Urinary bladder (tissue), 4 donors: ENCODE measurements around the gene LYST. TPM values are rescaled to one million over a fixed set of nuclear protein-coding genes. Genes with fewer than 3 reads are reported as not detected.

Source experiments
- DNase-seq: peaks from one replicate; pipeline ENCODE4 v3.0.0-alpha.2; 2015; ENCODE audit errors: extremely low spot score
- H3K27ac ChIP-seq: one replicate; pipeline ENCODE4 v1.5.1; 2013; ENCODE audit warnings: low read depth, mild to moderate bottlenecking, moderate library complexity
- H3K36me3 ChIP-seq: one replicate; pipeline ENCODE4 v1.6.1; 2013; ENCODE audit warnings: mild to moderate bottlenecking, moderate library complexity; ENCODE audit not compliant: insufficient read depth
- H3K4me1 ChIP-seq: one replicate; pipeline ENCODE4 v1.6.1; 2013; ENCODE audit warnings: mild to moderate bottlenecking, moderate library complexity; ENCODE audit not compliant: insufficient read depth
- H3K4me3 ChIP-seq: one replicate; pipeline ENCODE4 v1.5.1; 2013; ENCODE audit warnings: low read depth, low read length
- WGBS: extraction: QIAGEN DNeasy Blood & Tissue Kit; methylation state at CpG from one replicate; pipeline ENCODE4 v1.1.7; 2013; 5-methylcytosine and 5-hydroxymethylcytosine counted together
- polyA plus RNA-seq: library from polyadenylated mRNA; stranded (reverse); fragments of 200-250 nt; gene quantifications from one replicate; pipeline ENCODE4 v1.2.3, GENCODE V29; 2013
- small RNA-seq: library from RNA; depleted of rRNA; stranded (forward); fragments of <200 nt; gene quantifications from one replicate; pipeline ENCODE3, GENCODE V24; 2014
- total RNA-seq: library from RNA; depleted of rRNA; stranded (reverse); fragments of >200 nt; gene quantifications from one replicate; pipeline ENCODE4 v1.2.3, GENCODE V29; 2014
- donor health status: healthy with polysubstance abuse.
- donor health status: healthy.

Gene LYST
- total and polyA plus RNA-seq, 2 donors = 10.6 to 62.7 TPM

- Histone ChIP-seq H3K4me1 (no peaks in the 10 kb centered on the region), H3K27ac (no peak overlapping the region), H3K4me3 (no peak overlapping the region), H3K36me3 (no peaks in the 10 kb centered on the region)
- 68% methylated on average over 2 of the region's 2 CpGs for WGBS
- no peak for DNase-seq
Measured at GRCh38 chr1:235613602-235614001, 253.1 kb downstream of the LYST start.

DNA sequence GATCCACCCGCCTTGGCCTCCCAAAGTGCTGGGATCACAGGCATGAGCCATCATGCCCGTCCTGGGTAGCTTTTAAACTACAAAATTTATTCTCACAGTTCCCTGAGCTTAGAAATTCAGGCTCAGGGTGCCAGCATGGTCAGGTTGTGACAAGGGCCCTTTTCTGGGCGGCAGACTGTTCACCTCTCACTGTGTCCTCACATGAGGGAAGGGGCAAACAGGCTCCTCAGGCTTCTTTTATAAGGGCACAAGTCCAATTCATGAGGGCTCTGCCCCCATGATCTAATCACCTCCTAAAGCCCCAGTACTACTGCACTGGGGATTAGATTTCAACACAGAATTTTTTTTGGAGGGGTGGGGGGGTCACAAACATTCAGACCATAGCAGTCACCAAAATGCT is 253.9 kb downstream of the LYST start:
- no peaks in the 10 kb centered on the region for H3K36me3 ChIP-seq
- 73% methylated on average over 3 of the region's 3 CpGs for WGBS
- no peak overlapping the region for H3K27ac ChIP-seq
- no peak overlapping the region for H3K4me3 ChIP-seq
- H3K4me1 ChIP-seq = no peaks in the 10 kb centered on the region
- no peak for DNase-seq

Small RNAs within 50 kb of the gene (small RNA-seq; reads per million reads assigned to genes)
- not detected for gene MIR1537
- gene RNU6-968P = not detected

Other genes starting within 250 kb of the LYST start
- 2.3 TPM for gene GNG4, start 217.1 kb downstream of the LYST start, total RNA-seq
- gene GNG4, start 217.1 kb downstream of the LYST start, polyA plus RNA-seq = 3.9 TPM
- gene NID1, start 198.2 kb upstream of the LYST start, total RNA-seq = 158 TPM
- gene NID1, start 198.2 kb upstream of the LYST start, polyA plus RNA-seq = 207 TPM